HEK293T (cell line): ENCODE measurements around the gene RNU6-1.

Experiments
- ARNT ChIP-seq: fragments of 450-650 bp; IDR thresholded peaks from 2 replicates; pipeline ENCODE4 v1.6.1; 2017; ENCODE audit warnings: mild to moderate bottlenecking
- BHLHE40 ChIP-seq: fragments of 450-650 bp; IDR thresholded peaks from 2 replicates; pipeline ENCODE4 v1.6.1; 2016; ENCODE audit warnings: mild to moderate bottlenecking, moderate library complexity, borderline replicate concordance
- ELF4 ChIP-seq: fragments of 450-650 bp; IDR thresholded peaks from 2 replicates; pipeline ENCODE4 v1.6.1; 2017; ENCODE audit warnings: antibody characterized with exemption
- FOXA1 ChIP-seq: fragments of 450-650 bp; IDR thresholded peaks from 2 replicates; pipeline ENCODE4 v1.6.1; 2016; ENCODE audit warnings: mild to moderate bottlenecking
- FOXK2 ChIP-seq: fragments of 450-650 bp; IDR thresholded peaks from 2 replicates; pipeline ENCODE4 v1.6.1; 2016; ENCODE audit warnings: mild to moderate bottlenecking
- FOXM1 ChIP-seq: fragments of 450-650 bp; IDR thresholded peaks from 2 replicates; pipeline ENCODE4 v1.6.1; 2017; ENCODE audit warnings: mild to moderate bottlenecking, borderline replicate concordance
- HDGF ChIP-seq: fragments of 450-650 bp; IDR thresholded peaks from 2 replicates; pipeline ENCODE4 v1.6.1; 2017; ENCODE audit warnings: antibody characterized with exemption, borderline replicate concordance
- L3MBTL2 ChIP-seq: fragments of 450-650 bp; conservative IDR thresholded peaks from 2 replicates; pipeline ENCODE4 v1.6.1; 2016; ENCODE audit warnings: mild to moderate bottlenecking
- NFRKB ChIP-seq: fragments of 450-650 bp; IDR thresholded peaks from 2 replicates; pipeline ENCODE4 v1.6.1; 2016; ENCODE audit warnings: mild to moderate bottlenecking, moderate library complexity
- PKNOX1 ChIP-seq: fragments of 450-650 bp; IDR thresholded peaks from 2 replicates; pipeline ENCODE4 v1.6.1; 2016
- SP1 ChIP-seq: fragments of 450-650 bp; IDR thresholded peaks from 2 replicates; pipeline ENCODE4 v1.6.1; 2017
- SUZ12 ChIP-seq: fragments of 450-650 bp; IDR thresholded peaks from 2 replicates; pipeline ENCODE4 v1.6.1; 2016; ENCODE audit warnings: mild to moderate bottlenecking
- TARDBP ChIP-seq: fragments of 450-650 bp; IDR thresholded peaks from 2 replicates; pipeline ENCODE4 v1.6.1; 2016
- ZNF384 ChIP-seq: fragments of 450-650 bp; IDR thresholded peaks from 2 replicates; pipeline ENCODE4 v1.6.1; 2016

- TF ChIP-seq FOXK2 (no peak), FOXA1 (no peak), TARDBP (no peak), SP1 (no peak), BHLHE40 (no peak), FOXM1 (no peak), ELF4 (no peak), HDGF (no peak), ZNF384 (no peak), PKNOX1 (no peak), ARNT (no peak), NFRKB (no peak), SUZ12 (no peak), L3MBTL2 (no peak)
Measured at GRCh38 chr15:67812241-67812644, 27.6 kb downstream of the RNU6-1 start.
